T-helper 17 cell (primary cell): ENCODE data around the gene FAM76B. TPM values are rescaled to one million over a fixed set of nuclear protein-coding genes. Genes with fewer than 3 reads are reported as not detected.
A peak's percentile ranks its signal among the peaks of the same experiment; 100 is the strongest.
"Not testable (repeated sequence)": the region's sequence is repeated elsewhere in the genome, so short reads cannot be mapped to it uniquely, and the experiment has no call there.

Experiments used
- ATAC-seq: fragments of 150-1000 bp; cut with Tn5 transposase; 2 replicates; pipeline ENCODE4 v1.10.0; 2021; ENCODE audit warnings: mild to moderate bottlenecking, moderate library complexity
- DNase-seq, 3 donors: peaks; one replicate each; pipeline versions ENCODE4 v3.0.0 to v3.0.0-alpha.2; 2020 to 2021
- H3K9me3 ChIP-seq: one replicate; pipeline ENCODE4 v1.7.0; 2013; ENCODE audit warnings: low read length, mild to moderate bottlenecking; ENCODE audit not compliant: control insufficient read depth, poor library complexity, severe bottlenecking
- H3K27ac Mint-ChIP-seq: one replicate; pipeline ENCODE4 v1.8.0; 2022; ENCODE audit warnings: mild to moderate bottlenecking, moderate library complexity, mixed read lengths
- H3K27me3 Mint-ChIP-seq: one replicate; pipeline ENCODE4 v1.8.0; 2022; ENCODE audit warnings: mixed read lengths
- H3K36me3 Mint-ChIP-seq: one replicate; pipeline ENCODE4 v1.8.0; 2022; ENCODE audit warnings: low read depth, mixed read lengths
- H3K4me1 Mint-ChIP-seq: one replicate; pipeline ENCODE4 v1.8.0; 2022; ENCODE audit warnings: mild to moderate bottlenecking, mixed read lengths
- H3K4me3 Mint-ChIP-seq: one replicate; pipeline ENCODE4 v1.8.0; 2022; ENCODE audit warnings: mild to moderate bottlenecking, moderate library complexity, mixed read lengths
- total RNA-seq, 4 donors: library from RNA in 2 of 4; stranded (reverse) in 2 of 4; gene quantifications; one replicate each; pipeline ENCODE4 v1.2.3 and lab custom pipeline; 2022 to 2026

FAM76B gene
- total RNA-seq (10 to 100 TPM; 55.5 to 79.1 TPM), total RNA-seq (lab: John Stamatoyannopoulos, UW) (73.3 to 78.6 reads per million in 2 donors)

DNA sequence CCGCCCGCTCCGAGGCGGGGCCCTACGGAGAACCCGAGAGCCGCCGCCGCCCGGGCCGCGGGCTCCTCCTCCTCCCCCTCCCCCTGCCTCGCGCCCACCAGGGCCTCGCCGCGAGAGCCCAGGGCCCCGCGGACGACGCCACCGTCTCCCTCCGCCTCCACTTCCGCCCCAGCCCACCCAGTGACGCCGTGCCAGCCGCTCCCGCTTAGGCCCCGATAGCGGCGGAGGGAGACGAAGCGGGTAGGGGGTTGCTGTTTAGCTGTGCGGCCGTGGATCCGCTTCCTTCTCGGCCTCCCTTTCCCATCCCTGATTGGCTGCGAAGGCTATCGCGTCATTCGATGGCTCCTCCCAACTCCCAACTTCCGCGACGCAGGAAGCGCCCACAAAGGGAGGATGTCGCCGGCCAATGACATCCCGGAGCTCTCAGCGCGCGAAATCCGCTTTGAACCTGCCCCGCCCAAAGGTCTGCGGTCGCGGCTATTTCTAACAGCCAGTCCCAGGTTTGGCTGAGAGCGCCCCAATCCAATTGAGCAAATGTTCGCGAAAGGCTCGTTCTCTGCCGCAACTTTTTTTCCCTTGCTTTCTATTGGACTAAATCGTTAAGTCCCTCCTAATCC is at the start of gene FAM76B:
FAM76B (minus strand) TSS at position 277 of the 617 bp plus-strand sequence. CDS start 304 bp downstream, outside the sequence.
- DNase-seq = peak; percentile 93 to 97 (median 95)
- ATAC-seq = peak; percentile 77
- Mint-ChIP-seq H3K4me3 (peak within 1 kb of the TSS; percentile 97), H3K4me1 (peaks cover 45% of the 10 kb centered on the region), H3K36me3 (no peaks in the 10 kb centered on the region), H3K27me3 (no peaks in the 10 kb centered on the region), H3K27ac (peak within 1 kb of the TSS; percentile 99)
- no peaks in the 10 kb centered on the region for H3K9me3 ChIP-seq

DNA sequence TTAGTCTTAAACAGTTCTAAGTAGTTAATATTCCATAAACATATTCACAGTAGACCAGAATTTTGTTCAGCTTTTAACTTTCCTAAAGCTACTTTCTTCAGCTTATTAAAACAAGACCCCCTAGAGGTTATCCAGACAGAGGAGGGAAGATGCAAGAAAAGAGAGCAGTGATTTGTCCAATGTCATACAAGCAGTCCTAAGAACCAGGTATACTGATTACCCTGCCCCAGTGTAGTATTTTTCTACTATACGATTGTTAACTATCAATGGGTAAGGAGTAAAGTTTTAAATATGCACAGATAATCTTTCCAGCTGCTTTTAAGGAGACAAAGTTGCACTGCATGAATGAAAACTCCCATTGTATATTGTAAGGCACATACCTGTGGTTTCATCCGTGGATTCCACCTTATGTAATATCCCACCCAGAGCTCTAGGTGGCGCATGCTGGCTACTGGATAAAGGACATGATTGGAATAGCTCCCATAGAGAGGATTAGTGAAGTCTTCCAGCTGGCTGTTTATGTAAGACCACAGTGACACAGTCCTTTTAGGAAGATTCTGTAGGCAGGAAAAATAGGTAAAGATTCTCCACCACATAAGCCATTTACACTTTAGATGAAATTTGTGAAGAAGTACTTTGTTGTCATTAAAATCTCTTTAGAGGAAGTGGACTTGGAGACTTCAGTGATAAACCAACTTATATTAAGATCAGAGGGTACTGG is 46.3 kb upstream of the FAM76B start:
- H3K27me3 Mint-ChIP-seq = no peaks in the 10 kb centered on the region
- peaks cover 6% of the 10 kb centered on the region for H3K4me1 Mint-ChIP-seq
- no peaks in the 10 kb centered on the region for H3K9me3 ChIP-seq
- H3K36me3 Mint-ChIP-seq = peaks cover 3% of the 10 kb centered on the region
- ATAC-seq (peak; percentile 96), DNase-seq (peak in 2 of 3 donors; percentile 28 to 29)
- H3K27ac Mint-ChIP-seq = no peak overlapping the region
- H3K4me3 Mint-ChIP-seq = no peak overlapping the region

DNA sequence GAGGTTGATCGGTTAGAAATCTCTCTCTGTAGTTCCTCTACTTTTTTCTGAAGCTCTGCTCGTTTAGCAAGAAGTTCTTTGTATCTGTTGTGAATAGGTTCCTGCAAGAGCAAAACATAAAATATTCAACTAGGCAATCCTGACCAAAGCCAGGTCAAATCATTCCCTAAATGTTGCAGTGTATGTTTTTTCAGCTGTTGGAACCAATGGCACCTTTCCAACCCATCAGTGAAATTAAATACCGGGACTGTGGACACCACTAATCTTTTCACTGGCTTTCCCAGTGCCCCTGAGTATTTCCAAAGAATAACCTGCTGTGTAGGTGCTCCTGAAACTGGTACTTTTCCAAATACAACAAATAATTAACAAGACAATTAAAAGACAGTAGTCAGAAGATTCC is 45.8 kb upstream of the FAM76B start:
- Mint-ChIP-seq H3K4me1 (peaks cover 6% of the 10 kb centered on the region), H3K4me3 (no peak overlapping the region), H3K36me3 (peaks cover 5% of the 10 kb centered on the region), H3K27ac (no peak overlapping the region), H3K27me3 (no peaks in the 10 kb centered on the region)
- no peaks in the 10 kb centered on the region for H3K9me3 ChIP-seq
- DNase-seq = no peak
- ATAC-seq = no peak

DNA sequence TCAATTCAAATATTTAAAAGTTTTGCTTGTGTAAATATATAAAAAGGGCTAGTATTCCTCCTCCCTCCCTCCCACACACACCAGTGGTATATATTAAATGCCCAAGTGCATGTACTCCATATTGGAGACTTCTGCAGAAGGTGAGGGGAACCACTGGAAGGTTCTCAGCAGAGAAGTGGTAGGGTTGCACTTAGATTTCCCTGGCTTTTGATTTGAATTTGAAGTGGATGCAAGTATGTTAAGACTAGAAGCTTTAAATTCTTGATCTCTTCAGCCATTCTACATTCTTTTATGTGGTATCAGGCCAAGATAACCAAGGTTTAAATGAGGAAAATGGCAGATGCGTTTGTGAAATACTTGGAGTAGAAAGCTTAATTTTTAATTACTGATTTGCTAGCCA is 43.8 kb upstream of the FAM76B start:
- Mint-ChIP-seq H3K36me3 (peaks cover 8% of the 10 kb centered on the region), H3K4me1 (peaks cover 9% of the 10 kb centered on the region), H3K27ac (peak overlapping the region; percentile 4)

DNA sequence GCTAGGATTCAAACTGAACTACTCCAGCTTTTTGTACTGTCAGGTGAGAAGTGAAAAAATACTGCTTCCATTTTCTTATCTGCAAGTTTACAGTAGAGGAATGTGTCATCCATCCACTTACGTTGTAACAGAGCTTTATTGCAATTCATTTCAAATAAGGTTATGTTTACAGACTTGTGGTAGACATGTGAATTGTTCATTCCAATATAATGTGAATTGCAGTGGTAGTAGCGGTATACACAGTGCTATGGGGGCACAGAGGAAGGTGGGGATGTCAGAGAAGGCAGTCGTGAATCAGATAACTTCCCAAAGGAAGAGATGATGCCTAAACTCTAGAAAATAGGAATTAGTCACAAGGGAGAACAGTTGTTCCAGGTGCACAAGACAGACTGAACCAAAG is 43.2 kb upstream of the FAM76B start:
- H3K36me3 Mint-ChIP-seq = peaks cover 8% of the 10 kb centered on the region
- no peaks in the 10 kb centered on the region for H3K27me3 Mint-ChIP-seq
- ATAC-seq (no peak), DNase-seq (no peak)
- no peak overlapping the region for H3K4me3 Mint-ChIP-seq
- no peaks in the 10 kb centered on the region for H3K9me3 ChIP-seq
- H3K4me1 Mint-ChIP-seq = peaks cover 9% of the 10 kb centered on the region
- H3K27ac Mint-ChIP-seq = peak overlapping the region; percentile 51

More for the DNA sequence above, 43.8 kb upstream of the FAM76B start:
- Mint-ChIP-seq H3K4me3 (no peak overlapping the region), H3K27me3 (no peaks in the 10 kb centered on the region)
- no peak for ATAC-seq
- DNase-seq = no peak
- H3K9me3 ChIP-seq = no peaks in the 10 kb centered on the region

DNA sequence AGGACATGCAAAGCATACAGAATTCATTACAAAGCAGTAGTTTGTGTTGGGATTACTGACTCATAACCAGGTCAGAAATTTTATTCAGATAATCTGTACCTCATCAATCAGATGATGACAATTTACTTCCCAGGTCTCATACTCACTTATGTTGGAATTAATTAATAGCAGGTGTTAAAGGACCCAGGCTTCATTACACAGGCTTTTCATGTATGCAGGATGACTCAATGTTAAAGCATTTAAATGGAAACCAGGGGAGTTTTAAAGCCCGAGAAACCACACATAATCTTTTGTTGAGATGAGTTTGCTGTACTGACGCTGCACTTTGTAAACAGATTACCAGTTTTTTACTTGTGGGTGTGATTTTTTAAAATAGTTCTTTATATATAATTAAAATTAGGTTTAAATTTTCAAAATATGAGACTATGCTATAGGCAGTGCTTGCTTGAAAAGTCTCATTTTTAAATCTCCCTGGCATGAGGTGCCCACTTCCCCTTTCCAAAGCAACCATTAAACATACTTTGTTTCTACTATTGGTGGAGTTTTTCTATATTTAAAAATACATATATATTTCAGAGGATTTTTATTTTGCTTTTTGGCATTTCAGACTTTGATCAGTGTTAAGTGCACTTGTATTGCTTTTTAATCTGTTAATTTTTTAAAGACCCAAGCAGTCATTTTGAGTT is 41.8 kb upstream of the FAM76B start:
- DNase-seq (no peak), ATAC-seq (no peak)
- H3K27me3 Mint-ChIP-seq = no peaks in the 10 kb centered on the region
- no peak overlapping the region for H3K27ac Mint-ChIP-seq
- no peaks in the 10 kb centered on the region for H3K9me3 ChIP-seq
- no peak overlapping the region for H3K4me3 Mint-ChIP-seq
- H3K4me1 Mint-ChIP-seq = peaks cover 9% of the 10 kb centered on the region
- H3K36me3 Mint-ChIP-seq = peaks cover 8% of the 10 kb centered on the region

DNA sequence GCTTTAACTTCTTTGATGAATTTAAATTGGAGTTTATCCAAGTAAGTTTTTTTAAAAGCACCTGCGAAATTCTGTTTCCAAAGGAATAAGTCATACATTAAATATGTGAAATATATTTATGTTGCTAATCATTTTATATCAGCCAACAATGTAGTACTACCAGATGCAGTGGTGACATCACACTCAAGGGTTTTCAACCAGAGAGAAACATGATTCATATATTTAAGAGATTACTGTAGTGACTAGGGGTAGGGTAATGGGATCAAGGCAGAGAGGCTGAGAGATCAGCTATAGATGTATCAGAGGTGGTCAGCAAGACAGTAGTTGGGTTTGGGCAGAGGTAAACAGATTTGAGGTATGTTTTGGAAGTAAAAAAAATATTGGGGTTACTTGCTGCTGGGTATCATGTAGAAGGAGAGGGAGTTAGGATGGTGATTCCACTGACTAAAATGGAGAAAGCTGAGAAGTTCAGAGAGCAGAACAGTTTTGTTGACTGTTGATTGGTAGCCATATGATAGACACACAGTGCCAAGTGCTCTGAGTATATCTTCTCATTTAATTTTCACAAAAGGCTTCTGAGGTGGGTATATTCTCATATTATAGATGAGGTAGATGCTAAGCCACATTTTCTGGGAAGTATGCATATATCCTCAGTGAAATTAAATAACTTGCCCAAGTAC is 40.1 kb upstream of the FAM76B start:
- no peak for DNase-seq
- Mint-ChIP-seq H3K27ac (peak overlapping the region; percentile 83), H3K4me1 (peaks cover 6% of the 10 kb centered on the region), H3K4me3 (no peak overlapping the region), H3K27me3 (no peaks in the 10 kb centered on the region), H3K36me3 (peaks cover 10% of the 10 kb centered on the region)
- no peak for ATAC-seq
- H3K9me3 ChIP-seq = no peaks in the 10 kb centered on the region

DNA sequence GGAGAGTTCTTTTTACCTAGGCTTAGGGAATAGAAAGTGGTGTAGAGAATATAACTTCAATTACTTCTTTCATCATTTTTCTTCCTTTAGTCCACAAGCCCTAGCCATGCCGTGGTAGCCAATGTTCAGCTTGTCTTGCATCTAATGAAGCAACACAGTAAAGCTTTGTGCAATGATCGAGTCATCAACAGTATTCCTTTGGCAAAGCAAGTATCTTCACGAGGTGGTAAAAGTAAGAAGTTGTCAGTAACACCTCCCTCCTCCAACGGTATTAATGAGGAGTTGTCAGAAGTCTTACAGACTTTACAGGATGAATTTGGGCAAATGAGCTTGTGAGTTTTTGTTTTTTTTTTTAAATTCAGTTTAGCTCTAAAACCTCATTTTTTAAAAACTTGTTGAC is 38.1 kb upstream of the FAM76B start:
- peak overlapping the region; percentile 11 for H3K27ac Mint-ChIP-seq
- peaks cover 7% of the 10 kb centered on the region for H3K36me3 Mint-ChIP-seq
- H3K4me3 Mint-ChIP-seq = no peak overlapping the region
- peaks cover 3% of the 10 kb centered on the region for H3K4me1 Mint-ChIP-seq
- ATAC-seq = no peak
- DNase-seq = no peak
- H3K9me3 ChIP-seq = no peaks in the 10 kb centered on the region
- no peaks in the 10 kb centered on the region for H3K27me3 Mint-ChIP-seq

DNA sequence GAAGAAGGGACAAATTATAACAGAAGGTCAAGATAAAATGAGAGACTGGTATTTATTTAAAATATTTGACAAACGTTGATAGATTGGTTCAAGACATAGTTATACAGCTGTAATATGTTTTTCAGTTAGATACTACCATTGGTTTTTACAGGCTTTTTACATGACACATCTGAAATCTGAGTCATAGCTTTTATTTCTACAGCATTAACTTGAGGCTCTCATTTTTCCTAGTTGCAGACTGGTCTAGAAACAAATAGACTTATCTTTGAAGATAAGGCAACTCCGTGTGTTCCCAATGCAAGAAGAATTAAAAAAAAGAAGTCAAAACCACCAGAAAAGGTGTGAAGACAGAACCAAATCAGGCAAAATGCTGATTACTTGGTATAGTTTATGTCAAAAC is 32.1 kb upstream of the FAM76B start:
- no peaks in the 10 kb centered on the region for H3K9me3 ChIP-seq
- DNase-seq (no peak), ATAC-seq (no peak)
- H3K4me3 Mint-ChIP-seq = no peak overlapping the region
- H3K4me1 Mint-ChIP-seq = no peaks in the 10 kb centered on the region
- no peaks in the 10 kb centered on the region for H3K27me3 Mint-ChIP-seq
- no peak overlapping the region for H3K27ac Mint-ChIP-seq
- H3K36me3 Mint-ChIP-seq = peaks cover 7% of the 10 kb centered on the region

DNA sequence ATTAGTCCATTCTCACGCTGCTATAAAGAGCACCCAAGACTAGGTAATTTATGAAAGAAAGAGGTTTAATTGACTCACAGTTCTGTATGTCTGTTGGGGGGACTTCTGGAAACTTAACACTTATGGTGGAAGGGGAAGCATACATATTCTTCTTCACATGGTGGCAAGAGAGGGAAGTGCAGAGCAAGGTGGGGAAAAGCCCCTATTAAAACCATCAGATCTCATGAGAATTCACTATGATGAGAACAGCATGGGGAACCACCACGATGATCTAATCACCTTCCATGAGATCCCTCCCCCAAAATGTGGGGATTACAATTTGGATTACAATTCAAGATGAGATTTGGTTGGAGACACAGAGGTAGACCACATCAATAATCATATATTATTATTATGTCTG is 26.5 kb upstream of the FAM76B start:
- peaks cover 7% of the 10 kb centered on the region for H3K4me1 Mint-ChIP-seq
- H3K4me3 Mint-ChIP-seq = no peak overlapping the region
- ATAC-seq = no peak
- peaks cover 2% of the 10 kb centered on the region for H3K36me3 Mint-ChIP-seq
- H3K27ac Mint-ChIP-seq = no peak overlapping the region
- H3K9me3 ChIP-seq = no peaks in the 10 kb centered on the region
- no peaks in the 10 kb centered on the region for H3K27me3 Mint-ChIP-seq
- DNase-seq = no peak

DNA sequence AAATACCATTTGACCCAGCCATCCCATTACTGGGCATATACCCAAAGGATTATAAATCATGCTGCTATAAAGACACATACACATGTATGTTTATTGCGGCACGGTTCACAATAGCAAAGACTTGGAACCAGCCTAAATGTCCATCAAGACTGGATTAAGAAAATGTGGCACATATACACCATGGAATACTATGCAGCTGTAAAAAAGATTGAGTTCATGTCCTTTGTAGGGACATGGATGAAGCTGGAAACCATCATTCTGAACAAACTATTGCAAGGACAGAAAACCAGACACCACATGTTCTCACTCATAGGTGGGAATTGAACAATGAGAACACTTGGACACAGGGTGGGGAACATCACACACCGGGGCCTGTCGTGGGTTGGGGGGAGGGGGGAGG is 21.5 kb upstream of the FAM76B start:
- H3K4me3 Mint-ChIP-seq, H3K36me3 Mint-ChIP-seq, H3K9me3 ChIP-seq, H3K27ac Mint-ChIP-seq, H3K27me3 Mint-ChIP-seq, H3K4me1 Mint-ChIP-seq, ATAC-seq, DNase-seq: not testable (repeated sequence)

DNA sequence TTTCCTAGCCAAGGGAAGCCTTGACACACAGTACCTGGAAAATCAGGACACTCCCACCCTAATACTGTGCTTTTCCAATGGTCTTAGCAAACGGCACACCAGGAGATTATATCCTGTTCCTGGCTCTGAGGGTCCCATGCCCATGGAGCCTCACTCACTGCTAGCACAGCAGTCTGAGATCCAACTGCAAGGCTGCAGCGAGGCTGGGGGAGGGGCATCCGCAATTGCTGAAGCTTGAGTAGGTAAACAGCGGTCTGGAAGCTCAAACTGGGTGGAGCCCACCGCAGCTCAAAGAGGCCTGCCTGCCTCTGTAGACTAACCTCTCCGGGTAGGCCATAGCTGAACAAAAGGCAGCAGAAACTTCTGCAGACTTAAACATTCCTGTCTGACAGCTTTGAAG is 16.9 kb upstream of the FAM76B start:
- not testable (repeated sequence) for H3K27me3 Mint-ChIP-seq, H3K9me3 ChIP-seq, ATAC-seq, DNase-seq, H3K36me3 Mint-ChIP-seq
- peak overlapping the region; percentile 15 for H3K4me3 Mint-ChIP-seq
- H3K4me1 Mint-ChIP-seq = peaks cover 10% of the 10 kb centered on the region
- H3K27ac Mint-ChIP-seq = peak overlapping the region; percentile 72

DNA sequence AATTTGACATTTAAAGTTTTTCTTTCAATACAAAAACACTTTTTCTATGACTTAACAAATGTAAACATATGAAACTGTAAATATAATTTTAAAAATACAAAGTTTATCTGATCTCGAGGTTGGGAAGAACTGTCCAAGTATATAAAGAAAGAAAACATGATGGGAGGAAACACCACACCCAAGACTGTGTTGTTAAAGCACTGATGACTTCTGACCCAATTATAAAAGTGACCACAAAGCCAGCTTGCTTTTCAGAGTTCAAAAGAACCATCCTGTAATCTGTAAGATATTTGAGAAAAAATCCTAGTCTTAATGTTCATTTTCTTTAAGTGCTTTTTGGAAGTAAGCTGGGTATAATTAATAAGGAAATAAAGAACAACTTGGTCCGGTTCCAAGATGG is 16.3 kb upstream of the FAM76B start:
- H3K9me3 ChIP-seq = no peaks in the 10 kb centered on the region
- no peak for DNase-seq
- H3K27me3 Mint-ChIP-seq = no peaks in the 10 kb centered on the region
- peak overlapping the region; percentile 72 for H3K27ac Mint-ChIP-seq
- peaks cover 8% of the 10 kb centered on the region for H3K36me3 Mint-ChIP-seq
- H3K4me3 Mint-ChIP-seq = peak overlapping the region; percentile 15
- peaks cover 10% of the 10 kb centered on the region for H3K4me1 Mint-ChIP-seq
- ATAC-seq = peak; percentile 69
